CD4-positive, alpha-beta T cell (primary cell): ENCODE data around the gene CAMKK2. TPM values are rescaled to one million over a fixed set of nuclear protein-coding genes. Genes with fewer than 3 reads are reported as not detected.
A peak's percentile ranks its signal among the peaks of the same experiment; 100 is the strongest.

Experiments
- ATAC-seq: fragments of 200-7000 bp; cut with Tn5 transposase; one replicate; pipeline ENCODE4 v1.10.0; 2022; ENCODE audit warnings: mild to moderate bottlenecking; ENCODE audit not compliant: poor library complexity
- CTCF ChIA-PET: fragments of 350-600 bp; sonication (Branson Sonifier 250); formaldehyde crosslinking; loops from one replicate; lab custom pipeline; 2021; ENCODE audit warnings: antibody characterized with exemption, inconsistent platforms; lab: Charles Lee
- POLR2A ChIA-PET: fragments of 350-600 bp; sonication (Branson Sonifier 250); formaldehyde crosslinking; loops from one replicate; lab custom pipeline; 2021; ENCODE audit warnings: antibody characterized with exemption, inconsistent platforms; lab: Charles Lee
- DNase-seq, 14 experiments: peaks; one replicate each; pipeline ENCODE4 v3.0.0-alpha.2; 2013 to 2020; ENCODE audit warnings: mixed read lengths in 2 of 14
- H3K27ac ChIP-seq, 2 donors: one replicate each; pipeline versions ENCODE4 v1.5.1 to v1.7.0; 2013; ENCODE audit warnings: low read length in 2 of 2, low read depth in 1 of 2, mild to moderate bottlenecking in 1 of 2
- H3K27me3 ChIP-seq, 2 experiments: 1 replicate in 1 of 2; 2 replicates in 1 of 2; pipeline versions ENCODE4 v1.6.1 to v1.7.0; 2013; ENCODE audit warnings: low read length in 2 of 2, control low read depth in 1 of 2, mild to moderate bottlenecking in 1 of 2, moderate library complexity in 1 of 2; ENCODE audit not compliant: insufficient read depth in 2 of 2, control insufficient read depth in 1 of 2
- H3K36me3 ChIP-seq: one replicate; pipeline ENCODE4 v1.6.1; 2013; ENCODE audit warnings: low read length, control low read depth; ENCODE audit not compliant: insufficient read depth
- H3K4me1 ChIP-seq: one replicate; pipeline ENCODE4 v1.6.1; 2013; ENCODE audit warnings: low read length, control low read depth; ENCODE audit not compliant: insufficient read depth
- H3K4me3 ChIP-seq: one replicate; pipeline ENCODE4 v1.5.1; 2013; ENCODE audit warnings: mild to moderate bottlenecking, low read length, moderate library complexity
- H3K9me3 ChIP-seq, 2 experiments: 1 replicate in 1 of 2; 2 replicates in 1 of 2; pipeline versions ENCODE4 v1.6.1 to v1.7.0; 2013; ENCODE audit warnings: low read length in 2 of 2, mild to moderate bottlenecking in 2 of 2, control low read depth in 1 of 2, moderate library complexity in 1 of 2; ENCODE audit not compliant: control insufficient read depth in 1 of 2, insufficient read depth in 1 of 2
- H3K27ac Mint-ChIP-seq: one replicate; pipeline ENCODE4 v1.8.0; 2020; ENCODE audit warnings: mixed read lengths
- H3K27me3 Mint-ChIP-seq: one replicate; pipeline ENCODE4 v1.8.0; 2021; ENCODE audit warnings: mixed read lengths
- H3K36me3 Mint-ChIP-seq: one replicate; pipeline ENCODE4 v1.8.0; 2021; ENCODE audit warnings: low read depth, mixed read lengths
- H3K4me1 Mint-ChIP-seq: one replicate; pipeline ENCODE4 v1.8.0; 2021; ENCODE audit warnings: low read depth, mixed read lengths
- H3K4me3 Mint-ChIP-seq: one replicate; pipeline ENCODE4 v1.8.0; 2020; ENCODE audit warnings: mild to moderate bottlenecking, mixed read lengths
- H3K9me3 Mint-ChIP-seq: one replicate; pipeline ENCODE4 v1.8.0; 2020; ENCODE audit warnings: mixed read lengths
- CTCF ChIP-seq: fragments of 200-600 bp; IDR thresholded peaks from one replicate; pipeline ENCODE4 v1.8.0; 2022; ENCODE audit warnings: antibody characterized with exemption, mild to moderate bottlenecking
- intact Hi-C, 2 experiments: fragments of 100-400 bp; cut with DNase I in 1 of 2; cut with micrococcal nuclease in 1 of 2; formaldehyde crosslinking; loops; one replicate each; pipeline versions ENCODE4 v1.15.1 to v1.9.0; 2023 to 2025; cut with DNase I, micrococcal nuclease
- total RNA-seq, 174 experiments: library from RNA in 2 of 174; stranded (reverse) in 2 of 174; gene quantifications; one replicate each; pipeline ENCODE4 v1.2.3 and lab custom pipeline; 2021 to 2026

CAMKK2 gene
- total RNA-seq, 2 experiments from 2014 or later, result 6.7 to 6.8 TPM

- Histone ChIP-seq H3K9me3 (no peaks in the 10 kb centered on the region), H3K4me3 (peak overlapping the region; percentile 47), H3K36me3 (peaks cover 29% of the 10 kb centered on the region), H3K27me3 (no peaks in the 10 kb centered on the region), H3K27ac (peak overlapping the region; percentile 86 to 88), H3K4me1 (peaks cover 45% of the 10 kb centered on the region)
- CTCF ChIA-PET, result interaction anchor here (1.2 to 3.2 kb wide), 3 partner anchors 10 to 181 kb away, joined by 3 to 18 read pairs (median 4); no protein-coding TSS in a partner anchor
- H3K9me3 Mint-ChIP-seq, result no peaks in the 10 kb centered on the region
- H3K4me1 Mint-ChIP-seq, result peaks cover 51% of the 10 kb centered on the region
- POLR2A ChIA-PET, result interaction anchor here (0.9 to 2.9 kb wide), 9 partner anchors 10 to 949 kb away, joined by 3 to 43 read pairs (median 4); partner anchors contain the start of genes CAMKK2, P2RX4, RNF34 and RNU4-2
- H3K4me3 Mint-ChIP-seq, result peak overlapping the region; percentile 90
- peaks cover 22% of the 10 kb centered on the region for H3K36me3 Mint-ChIP-seq
- no peaks in the 10 kb centered on the region for H3K27me3 Mint-ChIP-seq
- no peak for TF ChIP-seq CTCF
- ATAC-seq, result peak; percentile 92
- H3K27ac Mint-ChIP-seq, result peak overlapping the region; percentile 100
- peak; percentile 84 to 99 (median 92) for DNase-seq
- intact Hi-C loops, result loop anchor here (1.0 to 5.0 kb wide), 6 partner anchors 16 to 553 kb away; partner anchors contain the start of genes ANAPC5 (in 1 of the 2), CAMKK2 (in 1 of the 2), MLEC (in 1 of the 2) and P2RX4 (in 1 of the 2)
These were observed 55.9 kb downstream of the CAMKK2 start for GRCh38 chr12:121240484-121241101.

GRCh38 chr12:121240062-121240420 is 56.5 kb downstream of the CAMKK2 start:
- no peak for TF ChIP-seq CTCF
- Mint-ChIP-seq H3K4me3 (peak overlapping the region; percentile 90), H3K27me3 (no peaks in the 10 kb centered on the region), H3K9me3 (no peaks in the 10 kb centered on the region), H3K4me1 (peaks cover 51% of the 10 kb centered on the region), H3K27ac (peak overlapping the region; percentile 100), H3K36me3 (peaks cover 26% of the 10 kb centered on the region)
- ChIA-PET CTCF (interaction anchor here (1.2 to 3.2 kb wide), 3 partner anchors 10 to 180 kb away, joined by 3 to 18 read pairs (median 4); no protein-coding TSS in a partner anchor), POLR2A (interaction anchor here (0.6 to 2.9 kb wide), 12 partner anchors 10 to 949 kb away, joined by 3 to 43 read pairs (median 4); partner anchors contain the start of genes CAMKK2, P2RX4, RNF34 and RNU4-2)
- peak; percentile 31 for ATAC-seq
- intact Hi-C loops, result loop anchor here (1.0 to 5.0 kb wide), 6 partner anchors 15 to 553 kb away; partner anchors contain the start of genes ANAPC5 (in 1 of the 2), CAMKK2 (in 1 of the 2), MLEC (in 1 of the 2) and P2RX4 (in 1 of the 2)
- no peaks in the 10 kb centered on the region for H3K27me3 ChIP-seq
- peak overlapping the region; percentile 86 to 88 for H3K27ac ChIP-seq
- H3K4me3 ChIP-seq, result peak overlapping the region; percentile 47
- peaks cover 31% of the 10 kb centered on the region for H3K36me3 ChIP-seq
- no peak for DNase-seq
- H3K9me3 ChIP-seq, result no peaks in the 10 kb centered on the region
- H3K4me1 ChIP-seq, result peaks cover 45% of the 10 kb centered on the region

GRCh38 chr12:121239351-121240061 is 57.0 kb downstream of the CAMKK2 start:
- no peak for TF ChIP-seq CTCF
- Histone ChIP-seq H3K9me3 (no peaks in the 10 kb centered on the region), H3K4me1 (peaks cover 45% of the 10 kb centered on the region), H3K4me3 (peak overlapping the region; percentile 47), H3K27me3 (no peaks in the 10 kb centered on the region), H3K36me3 (peaks cover 29% of the 10 kb centered on the region), H3K27ac (peak overlapping the region; percentile 86 to 88)
- DNase-seq (peak in 3 of 14 experiments; percentile 29 to 57 (median 49)), ATAC-seq (no peak)
- no peaks in the 10 kb centered on the region for H3K9me3 Mint-ChIP-seq
- H3K36me3 Mint-ChIP-seq, result peaks cover 31% of the 10 kb centered on the region
- POLR2A ChIA-PET, result interaction anchor here (0.6 to 2.9 kb wide), 12 partner anchors 12 to 179 kb away, joined by 3 to 43 read pairs (median 4); partner anchors contain the start of genes CAMKK2 and P2RX7
- H3K27ac Mint-ChIP-seq, result peak overlapping the region; percentile 100
- peak overlapping the region; percentile 90 for H3K4me3 Mint-ChIP-seq
- CTCF ChIA-PET, result interaction anchor here (3.2 kb wide), 1 partner anchor 9 kb away, joined by 18 read pairs; no protein-coding TSS in a partner anchor
- no peaks in the 10 kb centered on the region for H3K27me3 Mint-ChIP-seq
- intact Hi-C loops, result loop anchor here (1.0 to 5.0 kb wide), 6 partner anchors 15 to 552 kb away; partner anchors contain the start of genes ANAPC5 (in 1 of the 2), CAMKK2 (in 1 of the 2), MLEC (in 1 of the 2) and P2RX4 (in 1 of the 2)
- peaks cover 51% of the 10 kb centered on the region for H3K4me1 Mint-ChIP-seq
